ENCODE data around the gene ARFGAP1.

ARFGAP1 gene

GRCh38 chr20:63264000-63264399 is 8.6 kb upstream of the ARFGAP1 start:
- no peaks in the 10 kb centered on the region for H3K36me3 ChIP-seq
- H3K4me3 ChIP-seq (ENCODE audit: low read depth, low read length), result no peak overlapping the region
- peaks cover 17% of the 10 kb centered on the region for H3K27me3 ChIP-seq
- no peaks in the 10 kb centered on the region for H3K9me3 ChIP-seq
- no peaks in the 10 kb centered on the region for H3K4me1 ChIP-seq
- no peak for DNase-seq
- no peak for TF ChIP-seq CTCF (IDR thresholded peaks at IDR 0.05; ENCODE audit: low read depth, low read length)

- no peak for TF ChIP-seq CTCF (IDR thresholded peaks at IDR 0.05; ENCODE audit: low read depth, low read length)
- Histone ChIP-seq H3K36me3 (no peaks in the 10 kb centered on the region), H3K9me3 (no peaks in the 10 kb centered on the region), H3K4me1 (no peaks in the 10 kb centered on the region), H3K4me3 (ENCODE audit: low read depth, low read length) (no peak overlapping the region), H3K27me3 (peaks cover 17% of the 10 kb centered on the region)
- DNase-seq, result no peak
Measured at GRCh38 chr20:63264519-63264918, 8.1 kb upstream of the ARFGAP1 start.

- Histone ChIP-seq H3K36me3 (no peaks in the 10 kb centered on the region), H3K27me3 (peaks cover 17% of the 10 kb centered on the region), H3K4me3 (ENCODE audit: low read depth, low read length) (no peak overlapping the region), H3K9me3 (no peaks in the 10 kb centered on the region), H3K4me1 (no peaks in the 10 kb centered on the region)
- DNase-seq, result no peak
- TF ChIP-seq CTCF (IDR thresholded peaks at IDR 0.05; ENCODE audit: low read depth, low read length), result no peak
Measured at GRCh38 chr20:63265891-63266515, 6.6 kb upstream of the ARFGAP1 start.

- Histone ChIP-seq H3K36me3 (no peaks in the 10 kb centered on the region), H3K4me3 (ENCODE audit: low read depth, low read length) (no peak overlapping the region), H3K9me3 (no peaks in the 10 kb centered on the region), H3K4me1 (no peaks in the 10 kb centered on the region), H3K27me3 (peaks cover 17% of the 10 kb centered on the region)
- TF ChIP-seq CTCF (IDR thresholded peaks at IDR 0.05; ENCODE audit: low read depth, low read length), result no peak
- no peak for DNase-seq
Measured at GRCh38 chr20:63267691-63268090, 4.9 kb upstream of the ARFGAP1 start.

DNA sequence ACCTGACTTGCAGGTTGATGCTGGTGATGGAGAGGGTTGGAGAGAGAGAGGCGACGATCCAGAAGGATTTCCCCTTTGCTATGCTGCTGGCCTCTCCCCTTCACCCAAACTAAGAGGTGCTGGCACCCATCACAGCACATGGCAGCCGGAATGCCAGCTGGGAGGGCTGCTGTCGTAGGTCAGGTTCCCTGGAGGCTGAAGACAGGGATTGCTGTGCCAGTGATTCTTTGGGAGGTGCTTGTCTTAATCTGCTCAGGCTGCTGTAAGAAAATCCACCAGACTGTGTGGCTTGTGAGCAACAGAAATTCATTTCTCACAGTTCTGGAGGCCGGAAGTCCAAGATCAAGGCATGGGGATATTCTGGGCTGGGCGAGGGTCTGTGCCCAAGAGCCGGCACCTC is 4.4 kb upstream of the ARFGAP1 start:
- Histone ChIP-seq H3K27me3 (peaks cover 12% of the 10 kb centered on the region), H3K4me3 (ENCODE audit: low read depth, low read length) (no peak overlapping the region), H3K9me3 (no peaks in the 10 kb centered on the region), H3K4me1 (no peaks in the 10 kb centered on the region), H3K36me3 (no peaks in the 10 kb centered on the region)
- TF ChIP-seq CTCF (IDR thresholded peaks at IDR 0.05; ENCODE audit: low read depth, low read length), result no peak
- DNase-seq, result no peak

- peaks cover 9% of the 10 kb centered on the region for H3K27me3 ChIP-seq
- H3K4me1 ChIP-seq, result no peaks in the 10 kb centered on the region
- no peaks in the 10 kb centered on the region for H3K36me3 ChIP-seq
Measured at GRCh38 chr20:63268671-63269439, 3.8 kb upstream of the ARFGAP1 start.

More at GRCh38 chr20:63268671-63269439, 3.8 kb upstream of the ARFGAP1 start:
- no peak for TF ChIP-seq CTCF (IDR thresholded peaks at IDR 0.05; ENCODE audit: low read depth, low read length)
- no peak overlapping the region for H3K4me3 ChIP-seq (ENCODE audit: low read depth, low read length)
- no peak for DNase-seq
- H3K9me3 ChIP-seq, result no peaks in the 10 kb centered on the region

Data from BE2C (cell line).